ENCODE data around the gene GDPD5. TPM values are rescaled to one million over a fixed set of nuclear protein-coding genes. Genes with fewer than 3 reads are reported as not detected.

GDPD5 gene
- total RNA-seq, 4 donors from 2014 or later, result 9.6 to 52.9 (median 28.2) TPM

DNA sequence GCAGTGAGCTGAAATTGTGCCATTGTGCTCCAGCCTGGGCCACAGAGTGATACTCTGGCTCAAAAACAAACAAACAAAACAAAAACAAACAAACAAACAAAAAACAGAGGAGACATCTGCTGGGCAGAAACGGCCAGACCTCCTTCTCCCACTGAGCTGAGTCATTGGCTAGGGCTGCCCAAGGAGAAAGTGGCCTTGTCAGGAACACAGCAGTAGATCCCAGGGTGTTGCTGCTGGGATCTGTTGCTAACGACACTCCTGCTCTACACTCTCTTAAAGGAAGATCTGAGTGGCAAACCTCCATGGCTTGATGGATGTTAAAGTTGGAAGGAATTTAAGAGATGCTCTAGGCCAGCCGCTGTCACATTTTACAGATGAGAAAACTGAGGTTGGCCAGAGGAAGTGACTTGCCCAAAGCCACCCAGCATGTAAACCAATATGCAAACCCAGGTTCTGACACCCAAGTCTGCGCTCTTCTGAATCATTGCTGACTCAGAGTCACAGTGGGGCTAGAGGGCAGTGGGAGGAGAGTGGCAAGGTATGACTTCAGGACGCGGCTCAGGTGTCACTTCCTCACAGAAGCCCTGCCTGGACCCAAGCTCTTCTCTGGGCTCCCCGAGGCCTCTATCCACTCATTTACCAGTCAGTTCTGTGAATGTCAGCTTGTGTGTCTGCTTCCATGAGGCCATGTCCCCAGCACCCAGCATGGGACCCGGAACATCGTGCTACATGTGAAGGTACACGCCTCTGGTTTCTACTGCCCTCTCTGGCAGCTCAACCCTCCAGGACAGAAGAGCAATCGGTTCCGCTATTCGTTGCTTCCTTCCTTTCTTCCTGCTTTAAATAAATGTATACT is 11.3 kb upstream of the GDPD5 start:
- intact Hi-C loops (cut with DNase I; ENCODE audit: low total_unique reads), result loop anchor here (10.0 kb wide), 1 partner anchor 252 kb away; no protein-coding TSS in a partner anchor
- Histone ChIP-seq H3K9me3 (no peaks in the 10 kb centered on the region), H3K27me3 (no peaks in the 10 kb centered on the region), H3K4me1 (no peaks in the 10 kb centered on the region), H3K4me3 (no peak overlapping the region), H3K27ac (no peak overlapping the region), H3K36me3 (no peaks in the 10 kb centered on the region)
- no peak for TF ChIP-seq CTCF (IDR thresholded peaks at IDR 0.05)
- no peak for TF ChIP-seq POLR2A (IDR thresholded peaks at IDR 0.05)
- DNase-seq, result no peak

- Histone ChIP-seq H3K36me3 (no peaks in the 10 kb centered on the region), H3K27ac (no peak overlapping the region), H3K4me1 (no peaks in the 10 kb centered on the region), H3K4me3 (no peak overlapping the region), H3K27me3 (no peaks in the 10 kb centered on the region), H3K9me3 (no peaks in the 10 kb centered on the region)
- intact Hi-C loops (cut with DNase I; ENCODE audit: low total_unique reads), result loop anchor here (10.0 kb wide), 1 partner anchor 250 kb away; no protein-coding TSS in a partner anchor
- DNase-seq, result no peak
- TF ChIP-seq POLR2A (IDR thresholded peaks at IDR 0.05) (no peak), CTCF (IDR thresholded peaks at IDR 0.05) (no peak)
Observed at GRCh38 chr11:75535071-75535470, 9.3 kb upstream of the GDPD5 start.

DNA sequence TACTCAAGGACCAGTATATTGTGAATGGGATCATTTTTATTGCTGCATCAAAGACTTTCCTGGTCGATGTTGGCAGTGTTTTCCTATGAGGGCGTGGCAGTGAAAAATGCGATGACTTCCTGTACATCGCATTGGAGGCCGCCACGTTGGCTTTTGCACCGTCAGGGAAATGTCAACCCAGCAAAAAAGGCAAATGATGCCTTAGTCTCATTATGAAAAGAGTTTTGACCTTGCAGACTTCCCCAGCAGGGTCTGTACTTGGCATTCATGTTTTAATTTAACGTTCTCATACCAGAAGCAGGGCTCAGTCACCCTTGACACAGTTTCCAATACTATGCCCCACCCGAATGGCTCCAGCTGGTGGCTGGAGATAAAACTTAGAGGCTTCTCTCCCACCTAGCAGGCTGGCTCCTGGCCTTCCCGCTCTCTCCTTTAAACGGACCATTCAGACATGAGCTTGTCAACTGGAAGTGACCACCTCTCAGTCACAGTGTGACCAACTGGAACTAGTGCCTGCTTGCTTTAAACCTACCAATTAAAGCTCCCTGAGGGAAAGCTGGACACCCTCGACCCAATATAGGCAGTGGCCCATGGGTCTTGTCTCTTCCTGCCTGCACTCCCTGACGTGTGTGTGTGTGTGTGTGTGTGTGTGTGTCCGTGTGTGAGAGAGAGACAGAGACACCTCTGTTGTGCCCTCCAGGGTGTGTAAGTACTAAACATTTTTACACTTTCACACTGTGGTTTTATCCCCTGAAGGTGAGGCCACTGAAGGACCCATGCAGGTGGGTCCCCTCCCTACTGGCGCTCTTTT is 8.7 kb upstream of the GDPD5 start:
- Histone ChIP-seq H3K36me3 (no peaks in the 10 kb centered on the region), H3K4me3 (no peak overlapping the region)

GRCh38 chr11:75533896-75534258 is 8.1 kb upstream of the GDPD5 start:
- intact Hi-C loops (cut with DNase I; ENCODE audit: low total_unique reads), result loop anchor here (2.0 to 10.0 kb wide), 3 partner anchors 89 to 249 kb away; no protein-coding TSS in a partner anchor
- DNase-seq, result no peak
- Histone ChIP-seq H3K27ac (no peak overlapping the region), H3K27me3 (no peaks in the 10 kb centered on the region), H3K4me3 (no peak overlapping the region), H3K4me1 (no peaks in the 10 kb centered on the region), H3K36me3 (no peaks in the 10 kb centered on the region), H3K9me3 (no peaks in the 10 kb centered on the region)
- TF ChIP-seq POLR2A (IDR thresholded peaks at IDR 0.05) (no peak), CTCF (IDR thresholded peaks at IDR 0.05) (no peak)

More for the DNA sequence above, 8.7 kb upstream of the GDPD5 start:
- intact Hi-C loops (cut with DNase I; ENCODE audit: low total_unique reads), result loop anchor here (5.0 to 10.0 kb wide), 2 partner anchors 142 to 250 kb away; no protein-coding TSS in a partner anchor
- no peak overlapping the region for H3K27ac ChIP-seq
- H3K4me1 ChIP-seq, result no peaks in the 10 kb centered on the region
- DNase-seq, result no peak
- H3K27me3 ChIP-seq, result no peaks in the 10 kb centered on the region
- H3K9me3 ChIP-seq, result no peaks in the 10 kb centered on the region
- TF ChIP-seq POLR2A (IDR thresholded peaks at IDR 0.05) (no peak), CTCF (IDR thresholded peaks at IDR 0.05) (no peak)

All from uterus (tissue), 4 donors.